ENCODE measurements around the gene CASP9.
"Not testable (repeated sequence)": the region's sequence is repeated elsewhere in the genome, so short reads cannot be mapped to it uniquely, and the experiment has no call there.

CASP9 gene

DNA sequence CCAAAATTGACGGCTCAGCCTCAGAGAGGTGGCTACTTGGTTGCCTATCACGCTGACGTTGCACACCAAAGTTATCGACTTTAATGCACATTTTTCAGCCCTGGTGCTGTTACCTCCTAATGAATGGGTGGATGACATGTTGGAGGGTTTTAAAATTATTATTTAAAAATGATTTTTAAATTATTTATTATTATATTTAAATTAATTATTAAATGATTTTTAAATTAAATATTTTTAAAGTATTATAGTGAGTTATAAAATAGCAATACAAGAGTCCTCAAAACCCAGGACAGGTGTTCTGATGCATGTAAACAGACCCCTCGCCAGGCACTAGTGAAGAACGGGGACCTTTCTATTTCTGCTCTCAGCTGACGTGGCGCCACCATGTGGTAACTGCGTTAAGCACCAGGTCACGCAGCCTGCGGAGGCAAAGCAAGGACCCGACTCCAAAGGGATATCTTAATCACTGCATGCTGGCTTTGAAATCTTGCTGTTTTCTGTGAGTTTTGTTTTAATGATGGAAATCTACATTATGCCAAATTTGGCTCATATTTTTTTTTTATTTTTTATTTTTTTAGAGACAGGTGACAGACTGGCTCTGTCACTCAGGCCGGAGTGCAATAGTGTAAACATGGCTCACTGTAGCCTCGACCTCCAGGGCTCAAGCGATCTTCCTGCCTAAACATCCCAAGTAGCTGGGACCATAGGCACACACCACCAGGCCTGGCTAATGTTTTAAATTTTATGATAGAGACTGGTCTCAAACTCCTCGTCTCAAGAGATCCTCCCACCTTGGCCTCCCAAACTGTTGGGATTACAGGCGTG is 22.6 kb downstream of the CASP9 start:
- Histone ChIP-seq H3K27ac (ENCODE audit: low read depth, low read length) (no peak overlapping the region), H3K9me3 (ENCODE audit: control insufficient read depth in 1 of 2, low read length in 2 of 2) (no peaks in the 10 kb centered on the region), H3K4me3 (ENCODE audit: low read depth in 1 of 2, low read length in 2 of 2) (no peak overlapping the region), H3K9ac (ENCODE audit: low read depth in 1 of 2, low read length in 2 of 2) (no peak overlapping the region), H3K4me1 (ENCODE audit: control insufficient read depth in 1 of 2, insufficient read depth in 2 of 2, low read length in 2 of 2) (no peaks in the 10 kb centered on the region), H3K36me3 (ENCODE audit: control insufficient read depth in 1 of 2, insufficient read depth in 2 of 2, low read length in 2 of 2) (peaks cover 6 to 20% of the 10 kb centered on the region in 2 donors), H3K27me3 (ENCODE audit: control insufficient read depth in 1 of 2, insufficient read depth in 2 of 2, low read length in 2 of 2) (no peaks in the 10 kb centered on the region)

DNA sequence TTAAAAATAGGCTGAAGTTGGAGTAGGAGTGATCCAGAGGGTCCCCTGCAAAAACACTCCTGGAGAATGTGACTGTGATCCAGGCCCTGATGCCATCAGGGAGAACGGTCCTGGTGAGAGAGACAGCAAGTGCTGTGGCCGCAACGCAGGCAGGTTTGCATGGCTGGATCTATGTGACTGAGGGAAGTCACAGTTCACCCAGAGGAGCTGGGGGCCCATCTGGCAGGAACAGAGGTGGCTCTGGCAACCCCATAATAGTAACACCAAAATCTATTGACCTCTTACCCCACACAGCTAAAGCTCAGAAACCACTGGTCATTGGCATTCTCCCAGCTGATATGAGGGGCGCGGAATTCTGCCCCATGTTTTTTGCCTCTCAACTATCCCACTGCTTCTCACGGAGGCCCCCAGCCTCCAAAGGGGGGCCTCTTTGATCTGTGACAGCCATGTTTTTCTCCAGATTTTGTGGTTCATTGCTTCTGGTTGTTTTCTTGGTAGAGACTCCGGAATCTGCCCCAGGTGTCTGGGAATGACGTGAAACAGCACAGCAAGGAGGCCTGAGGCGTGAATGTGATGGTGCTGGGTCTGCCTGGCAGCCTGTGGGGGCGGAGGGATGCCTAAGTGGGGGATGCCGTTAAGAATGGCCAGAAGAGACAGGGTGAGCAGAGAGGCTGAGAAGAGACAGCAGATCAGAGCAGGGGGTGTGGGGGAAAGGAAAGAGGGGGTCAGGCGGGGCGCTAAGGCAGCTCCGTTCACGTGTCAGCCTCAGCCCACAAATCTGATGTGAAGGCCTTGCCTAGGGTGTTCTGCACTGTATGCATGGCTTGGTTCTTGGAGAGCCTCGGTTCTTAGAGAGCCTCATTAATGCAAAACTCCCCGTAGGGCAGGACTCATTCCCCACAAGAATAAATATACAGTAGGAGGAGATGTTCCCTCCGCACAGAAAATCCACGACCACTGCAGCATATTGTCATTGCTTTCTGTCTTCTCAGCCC is 23.5 kb downstream of the CASP9 start:
- Histone ChIP-seq H3K36me3 (ENCODE audit: control insufficient read depth in 1 of 2, insufficient read depth in 2 of 2, low read length in 2 of 2) (peaks cover 6 to 20% of the 10 kb centered on the region in 2 donors), H3K27ac (ENCODE audit: low read depth, low read length) (no peak overlapping the region), H3K27me3 (ENCODE audit: control insufficient read depth in 1 of 2, insufficient read depth in 2 of 2, low read length in 2 of 2) (no peaks in the 10 kb centered on the region)

DNA sequence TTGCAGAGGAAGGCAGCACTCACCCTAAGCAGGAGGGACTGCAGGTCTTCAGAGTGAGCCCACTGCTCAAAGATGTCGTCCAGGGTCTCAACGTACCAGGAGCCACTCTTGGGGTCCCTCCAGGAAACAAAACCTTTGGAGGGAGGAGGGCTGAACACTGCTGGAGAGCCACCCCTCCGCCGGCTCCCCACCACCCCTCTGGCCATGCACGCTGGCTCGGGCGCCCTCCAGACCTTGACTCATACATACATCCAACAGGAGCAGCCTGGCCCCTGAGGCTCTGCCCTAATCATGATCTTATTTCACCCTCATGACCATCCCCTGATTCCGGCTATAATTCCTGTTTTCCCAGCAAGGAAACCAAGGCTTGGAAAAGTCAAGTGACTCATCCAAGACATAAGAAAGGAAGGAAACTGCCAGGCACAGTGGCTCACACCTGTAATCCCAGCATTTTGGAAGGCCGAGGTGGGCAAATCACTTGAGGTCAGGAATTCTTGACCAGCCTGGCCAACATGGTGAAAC is 30.1 kb downstream of the CASP9 start:
- Histone ChIP-seq H3K27me3 (ENCODE audit: control insufficient read depth in 1 of 2, insufficient read depth in 2 of 2, low read length in 2 of 2) (no peaks in the 10 kb centered on the region), H3K4me1 (ENCODE audit: control insufficient read depth in 1 of 2, insufficient read depth in 2 of 2, low read length in 2 of 2) (no peaks in the 10 kb centered on the region), H3K36me3 (ENCODE audit: control insufficient read depth in 1 of 2, insufficient read depth in 2 of 2, low read length in 2 of 2) (peaks cover 0 to 28% of the 10 kb centered on the region in 2 donors)

More for the DNA sequence above, 23.5 kb downstream of the CASP9 start:
- H3K4me1 ChIP-seq (ENCODE audit: control insufficient read depth in 1 of 2, insufficient read depth in 2 of 2, low read length in 2 of 2): no peaks in the 10 kb centered on the region
- H3K9ac ChIP-seq (ENCODE audit: low read depth in 1 of 2, low read length in 2 of 2): no peak overlapping the region
- H3K4me3 ChIP-seq (ENCODE audit: low read depth in 1 of 2, low read length in 2 of 2): no peak overlapping the region
- H3K9me3 ChIP-seq (ENCODE audit: control insufficient read depth in 1 of 2, low read length in 2 of 2): no peaks in the 10 kb centered on the region

DNA sequence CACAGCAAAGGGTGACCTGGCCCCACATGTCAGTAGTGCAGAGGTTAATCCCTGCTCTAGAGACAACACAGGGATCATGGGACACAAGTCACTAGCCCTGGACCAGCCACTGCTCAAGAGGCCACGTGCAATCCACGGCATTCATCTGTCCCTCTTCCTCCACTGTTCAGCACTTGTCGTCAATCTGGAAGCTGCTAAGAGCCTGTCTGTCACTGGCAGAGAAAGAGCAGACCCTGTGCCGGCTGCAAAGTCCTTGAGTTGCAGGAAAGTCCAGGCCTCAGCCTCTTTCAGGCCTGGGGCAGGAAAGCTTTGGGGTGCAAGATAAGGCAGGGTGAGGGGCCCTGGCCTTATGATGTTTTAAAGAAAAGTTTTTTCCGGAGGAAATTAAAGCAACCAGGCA is 31.4 kb downstream of the CASP9 start:
- H3K9me3 ChIP-seq (ENCODE audit: control insufficient read depth in 1 of 2, low read length in 2 of 2): no peaks in the 10 kb centered on the region
- no peaks in the 10 kb centered on the region for H3K27me3 ChIP-seq (ENCODE audit: control insufficient read depth in 1 of 2, insufficient read depth in 2 of 2, low read length in 2 of 2)
- no peaks in the 10 kb centered on the region for H3K4me1 ChIP-seq (ENCODE audit: control insufficient read depth in 1 of 2, insufficient read depth in 2 of 2, low read length in 2 of 2)
- H3K9ac ChIP-seq (ENCODE audit: low read depth in 1 of 2, low read length in 2 of 2): no peak overlapping the region
- H3K27ac ChIP-seq (ENCODE audit: low read depth, low read length): no peak overlapping the region
- H3K36me3 ChIP-seq (ENCODE audit: control insufficient read depth in 1 of 2, insufficient read depth in 2 of 2, low read length in 2 of 2): peaks cover 0 to 28% of the 10 kb centered on the region in 2 donors
- no peak overlapping the region for H3K4me3 ChIP-seq (ENCODE audit: low read depth in 1 of 2, low read length in 2 of 2)

More for the DNA sequence above, 30.1 kb downstream of the CASP9 start:
- H3K27ac ChIP-seq (ENCODE audit: low read depth, low read length): no peak overlapping the region
- no peak overlapping the region for H3K4me3 ChIP-seq (ENCODE audit: low read depth in 1 of 2, low read length in 2 of 2)
- no peak overlapping the region for H3K9ac ChIP-seq (ENCODE audit: low read depth in 1 of 2, low read length in 2 of 2)
- H3K9me3 ChIP-seq (ENCODE audit: control insufficient read depth in 1 of 2, low read length in 2 of 2): no peaks in the 10 kb centered on the region

DNA sequence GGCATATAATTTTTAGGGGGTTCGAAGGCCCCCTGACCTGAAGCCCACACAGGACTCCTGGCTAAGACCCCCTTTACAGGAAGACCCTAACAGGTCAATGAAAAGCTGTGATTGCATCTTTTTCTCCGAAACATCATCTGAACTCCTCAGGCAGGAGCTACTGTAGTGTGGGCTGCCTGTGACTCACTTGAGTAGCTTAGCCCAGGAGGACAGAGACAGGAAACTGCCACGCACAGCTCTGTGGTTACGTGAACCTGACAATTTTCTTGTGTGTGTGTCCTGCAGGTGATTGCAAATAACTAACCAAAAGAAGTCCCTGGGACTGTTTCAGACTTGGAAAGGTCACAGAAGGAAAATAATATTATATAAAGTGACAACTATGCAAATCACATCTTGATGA is 33.0 kb downstream of the CASP9 start:
- not testable (repeated sequence) for H3K27me3 ChIP-seq (ENCODE audit: control insufficient read depth in 1 of 2, insufficient read depth in 2 of 2, low read length in 2 of 2); H3K27ac ChIP-seq (ENCODE audit: low read depth, low read length); H3K9me3 ChIP-seq (ENCODE audit: control insufficient read depth in 1 of 2, low read length in 2 of 2); H3K4me1 ChIP-seq (ENCODE audit: control insufficient read depth in 1 of 2, insufficient read depth in 2 of 2, low read length in 2 of 2); H3K9ac ChIP-seq (ENCODE audit: low read depth in 1 of 2, low read length in 2 of 2); H3K4me3 ChIP-seq (ENCODE audit: low read depth in 1 of 2, low read length in 2 of 2)
- peaks cover 0 to 28% of the 10 kb centered on the region in 2 donors for H3K36me3 ChIP-seq (ENCODE audit: control insufficient read depth in 1 of 2, insufficient read depth in 2 of 2, low read length in 2 of 2)

DNA sequence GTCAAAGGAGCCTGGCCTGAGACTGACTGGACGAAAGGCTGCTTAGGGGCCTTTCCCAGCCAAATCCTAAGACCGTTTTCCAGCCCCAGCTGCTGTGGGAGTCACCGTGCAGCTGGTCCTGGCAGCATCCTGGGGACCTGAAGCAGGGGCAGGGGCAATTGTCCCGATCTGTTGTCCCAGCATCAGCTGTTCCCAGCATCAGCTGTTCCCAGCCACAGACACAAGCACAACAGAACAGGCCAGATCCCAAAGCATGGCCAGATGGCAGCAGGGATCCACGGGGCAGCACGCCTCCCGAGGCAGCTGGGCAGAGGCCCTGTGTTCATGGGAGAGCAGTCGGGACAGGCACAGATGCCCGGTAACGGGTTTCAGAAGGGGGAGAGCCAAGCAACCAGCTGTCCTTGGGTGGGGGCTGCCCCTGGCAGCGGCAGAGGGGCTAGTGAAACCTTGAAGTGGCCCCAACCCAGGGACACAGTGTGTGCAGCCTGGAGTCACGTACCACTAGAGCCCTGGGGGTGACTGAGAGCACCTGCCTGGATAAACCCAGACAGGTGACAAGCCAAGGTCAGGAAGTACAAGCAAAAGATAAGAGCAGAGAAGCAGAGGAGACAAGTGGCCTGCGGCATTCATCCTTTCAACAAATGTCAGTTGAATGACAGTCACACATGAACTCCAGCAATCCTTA is 34.8 kb downstream of the CASP9 start:
- no peaks in the 10 kb centered on the region for H3K4me1 ChIP-seq (ENCODE audit: control insufficient read depth in 1 of 2, insufficient read depth in 2 of 2, low read length in 2 of 2)
- peaks cover 0 to 20% of the 10 kb centered on the region in 2 donors for H3K36me3 ChIP-seq (ENCODE audit: control insufficient read depth in 1 of 2, insufficient read depth in 2 of 2, low read length in 2 of 2)

DNA sequence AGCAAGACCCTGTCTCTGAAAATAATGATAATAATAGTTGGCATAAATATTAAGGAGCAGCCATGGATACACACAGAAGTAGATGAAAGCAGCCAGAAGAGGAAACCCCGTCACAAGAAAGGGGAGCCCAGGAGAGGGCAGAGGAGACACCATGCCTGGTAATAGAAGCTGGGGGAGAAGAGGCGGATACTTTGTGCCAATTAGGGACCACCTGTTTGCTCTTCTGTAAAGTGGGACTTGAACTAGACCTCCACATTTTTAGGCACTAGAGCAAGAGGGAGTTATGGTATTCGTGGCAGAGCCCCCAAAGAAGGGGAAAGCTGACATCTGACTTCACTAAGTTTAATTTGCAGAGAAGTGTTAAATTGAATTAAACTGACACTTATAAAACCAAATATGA is 35.6 kb downstream of the CASP9 start:
- Histone ChIP-seq H3K36me3 (ENCODE audit: control insufficient read depth in 1 of 2, insufficient read depth in 2 of 2, low read length in 2 of 2) (peaks cover 0 to 12% of the 10 kb centered on the region in 2 donors), H3K4me1 (ENCODE audit: control insufficient read depth in 1 of 2, insufficient read depth in 2 of 2, low read length in 2 of 2) (no peaks in the 10 kb centered on the region), H3K9ac (ENCODE audit: low read depth in 1 of 2, low read length in 2 of 2) (no peak overlapping the region), H3K27me3 (ENCODE audit: control insufficient read depth in 1 of 2, insufficient read depth in 2 of 2, low read length in 2 of 2) (no peaks in the 10 kb centered on the region), H3K4me3 (ENCODE audit: low read depth in 1 of 2, low read length in 2 of 2) (no peak overlapping the region), H3K27ac (ENCODE audit: low read depth, low read length) (no peak overlapping the region), H3K9me3 (ENCODE audit: control insufficient read depth in 1 of 2, low read length in 2 of 2) (no peaks in the 10 kb centered on the region)

More for the DNA sequence above, 34.8 kb downstream of the CASP9 start:
- Histone ChIP-seq H3K9ac (ENCODE audit: low read depth in 1 of 2, low read length in 2 of 2) (no peak overlapping the region), H3K27ac (ENCODE audit: low read depth, low read length) (no peak overlapping the region), H3K9me3 (ENCODE audit: control insufficient read depth in 1 of 2, low read length in 2 of 2) (no peaks in the 10 kb centered on the region), H3K4me3 (ENCODE audit: low read depth in 1 of 2, low read length in 2 of 2) (no peak overlapping the region), H3K27me3 (ENCODE audit: control insufficient read depth in 1 of 2, insufficient read depth in 2 of 2, low read length in 2 of 2) (no peaks in the 10 kb centered on the region)

DNA sequence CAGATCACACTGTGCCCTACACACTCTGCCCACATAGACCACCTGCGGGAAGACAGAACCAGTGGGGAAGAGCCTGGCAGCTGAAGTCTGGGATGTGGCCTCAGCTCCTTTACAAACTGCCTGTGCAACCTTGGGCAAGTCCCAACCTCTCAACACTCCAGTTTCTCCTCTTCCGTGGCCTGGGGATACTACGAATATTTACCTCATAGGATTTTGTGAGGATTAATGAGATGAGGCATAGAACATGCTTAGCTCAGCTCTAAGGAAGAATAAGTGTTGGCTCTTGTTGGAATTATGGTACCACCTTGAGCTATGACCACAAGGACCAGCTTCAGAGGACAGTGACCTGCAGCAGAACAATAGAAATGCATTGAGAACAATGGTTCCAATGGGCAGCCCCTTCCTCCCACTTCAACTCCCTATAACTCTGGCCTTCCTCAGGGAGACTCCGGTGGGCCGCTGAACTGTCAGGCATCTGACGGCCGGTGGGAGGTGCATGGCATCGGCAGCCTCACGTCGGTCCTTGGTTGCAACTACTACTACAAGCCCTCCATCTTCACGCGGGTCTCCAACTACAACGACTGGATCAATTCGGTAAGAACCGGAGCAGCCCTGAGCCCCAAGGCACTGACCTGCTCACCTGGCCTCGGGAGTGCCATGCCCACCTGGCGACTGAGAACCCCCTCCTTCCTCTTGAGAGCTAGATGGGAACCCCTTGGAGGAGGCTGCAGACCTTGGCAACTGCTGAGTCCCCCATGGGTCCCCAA is 37.0 kb downstream of the CASP9 start:
- H3K4me1 ChIP-seq (ENCODE audit: control insufficient read depth in 1 of 2, insufficient read depth in 2 of 2, low read length in 2 of 2); H3K9me3 ChIP-seq (ENCODE audit: control insufficient read depth in 1 of 2, low read length in 2 of 2); H3K36me3 ChIP-seq (ENCODE audit: control insufficient read depth in 1 of 2, insufficient read depth in 2 of 2, low read length in 2 of 2); H3K9ac ChIP-seq (ENCODE audit: low read depth in 1 of 2, low read length in 2 of 2); H3K4me3 ChIP-seq (ENCODE audit: low read depth in 1 of 2, low read length in 2 of 2); H3K27ac ChIP-seq (ENCODE audit: low read depth, low read length); H3K27me3 ChIP-seq (ENCODE audit: control insufficient read depth in 1 of 2, insufficient read depth in 2 of 2, low read length in 2 of 2): not testable (repeated sequence)

DNA sequence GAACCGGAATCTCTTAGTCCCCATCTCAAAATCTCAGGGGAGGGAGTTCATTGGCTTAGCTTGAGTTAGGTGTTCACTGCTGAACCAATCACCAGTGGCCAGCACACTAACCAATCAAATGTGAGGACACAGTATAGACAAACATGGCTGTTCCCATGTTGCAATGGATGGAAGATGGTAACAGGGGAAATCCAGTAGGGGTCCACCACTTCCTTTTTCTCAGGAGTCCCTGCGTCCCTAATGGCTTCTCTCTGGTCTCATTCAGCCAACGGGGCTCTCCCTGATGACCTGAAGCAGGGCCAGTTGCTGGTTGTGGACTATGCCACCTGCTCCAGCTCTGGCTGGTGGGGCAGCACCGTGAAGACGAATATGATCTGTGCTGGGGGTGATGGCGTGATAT is 38.4 kb downstream of the CASP9 start:
- H3K4me1 ChIP-seq (ENCODE audit: control insufficient read depth in 1 of 2, insufficient read depth in 2 of 2, low read length in 2 of 2): no peaks in the 10 kb centered on the region
- H3K27ac ChIP-seq (ENCODE audit: low read depth, low read length): no peak overlapping the region
- H3K9me3 ChIP-seq (ENCODE audit: control insufficient read depth in 1 of 2, low read length in 2 of 2): no peaks in the 10 kb centered on the region
- H3K36me3 ChIP-seq (ENCODE audit: control insufficient read depth in 1 of 2, insufficient read depth in 2 of 2, low read length in 2 of 2): no peaks in the 10 kb centered on the region
- H3K27me3 ChIP-seq (ENCODE audit: control insufficient read depth in 1 of 2, insufficient read depth in 2 of 2, low read length in 2 of 2): no peaks in the 10 kb centered on the region
- no peak overlapping the region for H3K9ac ChIP-seq (ENCODE audit: low read depth in 1 of 2, low read length in 2 of 2)
- no peak overlapping the region for H3K4me3 ChIP-seq (ENCODE audit: low read depth in 1 of 2, low read length in 2 of 2)

Measured in duodenal mucosa (tissue), 2 donors.